Tibial nerve (tissue), 4 donors: ENCODE data around the gene TPTE. TPM values are rescaled to one million over a fixed set of nuclear protein-coding genes. Genes with fewer than 3 reads are reported as not detected.
"Not testable (repeated sequence)": the region's sequence is repeated elsewhere in the genome, so short reads cannot be mapped to it uniquely, and the experiment has no call there.

ENCODE experiments used
- DNase-seq, 2 donors: peaks; one replicate each; pipeline ENCODE4 v3.0.0-alpha.2; 2019; ENCODE audit warnings: low spot score in 2 of 2
- H3K27ac ChIP-seq, 4 donors: fragments of 200-600 bp; sonication (generic) in 3 of 4; one replicate each; pipeline ENCODE4 v1.5.1; 2017 to 2019; ENCODE audit warnings: mild to moderate bottlenecking in 1 of 4
- H3K27me3 ChIP-seq, 2 donors: fragments of 200-600 bp; sonication (generic) in 1 of 2; one replicate each; pipeline versions ENCODE4 v1.5.1 to v1.6.0; 2017 to 2019
- H3K36me3 ChIP-seq, 3 donors: fragments of 200-600 bp; sonication (generic); one replicate each; pipeline ENCODE4 v1.5.1; 2018 to 2019
- H3K4me1 ChIP-seq, 4 donors: fragments of 200-600 bp; sonication (generic) in 3 of 4; one replicate each; pipeline ENCODE4 v1.5.1; 2017 to 2019
- H3K4me3 ChIP-seq, 4 donors: fragments of 200-600 bp; sonication (generic) in 3 of 4; one replicate each; pipeline ENCODE4 v1.5.1; 2017 to 2019; ENCODE audit warnings: mild to moderate bottlenecking in 1 of 4, moderate library complexity in 1 of 4
- H3K9me3 ChIP-seq, 4 donors: fragments of 200-600 bp; sonication (generic) in 3 of 4; one replicate each; pipeline ENCODE4 v1.5.1; 2017 to 2019
- EP300 ChIP-seq, 2 donors: sonication (generic); formaldehyde crosslinking; IDR thresholded peaks; one replicate each; pipeline ENCODE4 v1.6.1; 2017; ENCODE audit warnings: antibody characterized with exemption in 2 of 2, mild to moderate bottlenecking in 1 of 2
- POLR2A ChIP-seq, 2 donors: fragments of 450-650 bp; IDR thresholded peaks; one replicate each; pipeline ENCODE4 v1.6.1; 2017; ENCODE audit warnings: antibody characterized with exemption in 2 of 2, mild to moderate bottlenecking in 2 of 2, moderate library complexity in 2 of 2
- WGBS, 2 donors: methylation state at CpG; one replicate each; pipeline ENCODE4 v1.1.5; 2018; 5-methylcytosine and 5-hydroxymethylcytosine counted together
- total RNA-seq, 4 donors: library from RNA; depleted of rRNA; stranded (reverse); fragments of >200 nt; gene quantifications; one replicate each; pipeline ENCODE4 v1.1.0, GENCODE V29; 2016
- TF ChIP-seq, protein P1 (sequence below), 5 experiments: fragments of 200-600 bp in 3 of 5; fragments of 450-650 bp in 2 of 5; sonication (generic) in 3 of 5; IDR thresholded peaks; one replicate each; pipeline ENCODE4 v1.5.1; 2016 to 2019; ENCODE audit warnings: antibody characterized with exemption in 5 of 5, mild to moderate bottlenecking in 3 of 5, moderate library complexity in 2 of 5

Gene TPTE
- total RNA-seq, 4 donors from 2014 or later: not detected

DNA sequence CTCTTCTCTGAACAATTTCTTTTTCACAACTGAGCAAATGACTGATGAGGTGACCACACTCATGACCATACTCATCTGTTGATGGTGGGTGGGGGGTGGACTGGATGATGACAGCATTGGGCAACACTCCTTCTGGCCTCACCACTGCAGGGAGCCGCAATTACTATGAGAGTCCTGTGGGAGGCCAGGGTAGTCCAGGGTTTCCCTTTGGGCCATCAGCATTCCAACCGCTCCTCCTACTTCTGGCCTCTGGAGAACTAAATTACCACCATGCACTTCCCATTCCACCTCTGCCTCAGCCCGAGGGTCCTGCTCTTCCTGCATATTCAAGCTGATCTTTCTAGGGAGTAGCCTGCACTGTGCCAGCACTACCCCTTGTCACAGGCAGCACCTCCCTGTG is 94.7 kb downstream of the TPTE start:
- H3K36me3 ChIP-seq, H3K4me3 ChIP-seq, H3K4me1 ChIP-seq, H3K27me3 ChIP-seq, DNase-seq, H3K27ac ChIP-seq: not testable (repeated sequence)
- peaks cover 0 to 22% (median 0%) of the 10 kb centered on the region in 4 donors for H3K9me3 ChIP-seq
- WGBS, 2 donors: 70 to 71% methylated on average over 3 of the region's 3 CpGs

DNA sequence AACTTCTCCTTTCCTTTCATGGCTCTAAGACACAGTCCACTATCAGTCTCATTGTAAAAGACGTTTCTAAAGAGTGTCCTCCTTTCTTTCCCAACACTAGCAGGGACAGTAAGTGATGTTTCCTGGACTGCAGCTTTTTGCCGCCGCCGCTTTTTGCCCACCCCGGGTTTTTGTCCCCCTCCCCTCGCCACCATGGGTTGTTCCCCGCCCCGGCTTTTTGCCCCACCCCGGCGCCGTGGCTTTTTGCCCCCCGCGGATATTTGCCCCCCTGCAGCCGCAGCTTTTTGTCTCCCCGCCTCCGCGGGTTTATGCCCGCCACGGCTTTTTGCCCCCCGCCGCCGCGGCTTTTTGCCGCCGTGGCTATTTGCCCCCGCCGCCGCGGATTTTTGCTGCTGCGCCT is 95.2 kb downstream of the TPTE start:
- H3K4me3 ChIP-seq: no peak overlapping the region
- H3K36me3 ChIP-seq: no peaks in the 10 kb centered on the region
- H3K27ac ChIP-seq: no peak overlapping the region
- TF ChIP-seq, protein P1, sequence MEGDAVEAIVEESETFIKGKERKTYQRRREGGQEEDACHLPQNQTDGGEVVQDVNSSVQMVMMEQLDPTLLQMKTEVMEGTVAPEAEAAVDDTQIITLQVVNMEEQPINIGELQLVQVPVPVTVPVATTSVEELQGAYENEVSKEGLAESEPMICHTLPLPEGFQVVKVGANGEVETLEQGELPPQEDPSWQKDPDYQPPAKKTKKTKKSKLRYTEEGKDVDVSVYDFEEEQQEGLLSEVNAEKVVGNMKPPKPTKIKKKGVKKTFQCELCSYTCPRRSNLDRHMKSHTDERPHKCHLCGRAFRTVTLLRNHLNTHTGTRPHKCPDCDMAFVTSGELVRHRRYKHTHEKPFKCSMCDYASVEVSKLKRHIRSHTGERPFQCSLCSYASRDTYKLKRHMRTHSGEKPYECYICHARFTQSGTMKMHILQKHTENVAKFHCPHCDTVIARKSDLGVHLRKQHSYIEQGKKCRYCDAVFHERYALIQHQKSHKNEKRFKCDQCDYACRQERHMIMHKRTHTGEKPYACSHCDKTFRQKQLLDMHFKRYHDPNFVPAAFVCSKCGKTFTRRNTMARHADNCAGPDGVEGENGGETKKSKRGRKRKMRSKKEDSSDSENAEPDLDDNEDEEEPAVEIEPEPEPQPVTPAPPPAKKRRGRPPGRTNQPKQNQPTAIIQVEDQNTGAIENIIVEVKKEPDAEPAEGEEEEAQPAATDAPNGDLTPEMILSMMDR (IDR thresholded peaks at IDR 0.05): no peak
- no peak for TF ChIP-seq EP300 (IDR thresholded peaks at IDR 0.05)
- TF ChIP-seq POLR2A (IDR thresholded peaks at IDR 0.05): no peak
- WGBS, 2 donors: 70% methylated on average over 30 of the region's 30 CpGs
- no peaks in the 10 kb centered on the region for H3K4me1 ChIP-seq
- DNase-seq: no peak
- H3K27me3 ChIP-seq: no peaks in the 10 kb centered on the region
- peaks cover 0 to 24% (median 0%) of the 10 kb centered on the region in 4 donors for H3K9me3 ChIP-seq

DNA sequence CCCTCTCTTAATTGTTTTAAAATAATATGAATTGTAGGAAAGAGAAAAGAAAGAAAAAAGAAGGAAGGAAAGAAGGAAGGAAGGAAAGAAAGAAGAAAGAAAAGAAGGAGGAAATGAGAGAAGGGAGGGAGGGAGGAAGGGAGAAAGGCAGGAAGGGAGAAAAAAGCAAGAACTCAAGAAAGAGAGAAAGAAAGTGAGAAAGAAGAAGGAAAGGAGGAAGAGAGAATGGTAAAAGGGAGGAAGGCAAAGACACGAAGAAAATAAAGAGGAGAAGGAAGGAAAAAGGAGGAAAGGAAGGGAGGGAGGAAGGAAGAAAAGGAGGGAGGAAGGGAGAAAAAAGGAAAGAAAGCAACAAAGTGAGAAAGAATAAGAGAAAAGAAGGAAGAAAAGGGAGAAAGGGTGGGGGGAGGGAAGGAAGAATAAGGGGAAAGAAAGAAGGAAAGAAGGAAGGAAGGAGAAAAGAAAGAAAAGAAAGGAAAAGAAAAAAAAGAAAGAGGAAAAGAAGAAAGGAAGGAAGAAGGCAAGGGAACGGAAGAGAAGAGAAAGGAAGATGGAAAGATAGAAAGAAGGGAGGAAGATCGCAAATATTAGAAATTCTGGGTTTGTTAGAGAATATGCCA is 95.9 kb downstream of the TPTE start:
- 61% methylated on average over 3 of the region's 3 CpGs for WGBS, 2 donors
- peaks cover 0 to 30% (median under 1%) of the 10 kb centered on the region in 4 donors for H3K9me3 ChIP-seq
- not testable (repeated sequence) for H3K27ac ChIP-seq, H3K27me3 ChIP-seq, H3K4me3 ChIP-seq, H3K4me1 ChIP-seq, DNase-seq, H3K36me3 ChIP-seq

DNA sequence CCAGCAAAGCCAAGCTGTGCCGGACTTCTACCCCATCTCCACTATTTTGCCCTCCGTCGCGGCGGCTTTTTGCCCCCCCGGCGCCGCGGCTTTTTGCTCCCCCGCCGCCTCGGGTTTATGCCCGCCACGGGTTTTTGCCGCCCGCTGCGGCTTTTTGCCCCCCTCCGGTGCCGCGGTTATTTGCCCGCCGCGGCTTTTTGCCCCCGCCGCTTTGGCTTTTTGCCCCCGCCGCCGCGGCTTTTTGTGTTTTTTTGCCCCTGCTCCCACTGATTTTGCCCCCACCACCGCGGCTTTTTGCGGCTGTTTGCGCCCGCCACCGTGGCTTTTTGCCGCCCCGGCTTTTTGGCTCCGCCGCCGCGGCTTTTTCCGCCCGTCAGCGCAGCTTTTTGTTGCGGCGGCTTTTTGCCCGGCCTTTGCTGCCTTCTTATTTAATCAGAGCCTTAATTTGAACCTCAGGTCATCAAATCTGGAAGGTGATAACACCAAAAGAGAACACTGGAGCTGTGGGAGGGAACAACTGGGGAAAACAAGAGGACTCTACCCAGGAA is 106.0 kb downstream of the TPTE start:
- Histone ChIP-seq H3K9me3 (peaks cover 0 to 29% (median 5%) of the 10 kb centered on the region in 4 donors), H3K27ac (no peak overlapping the region), H3K27me3 (no peaks in the 10 kb centered on the region), H3K36me3 (no peaks in the 10 kb centered on the region), H3K4me3 (no peak overlapping the region), H3K4me1 (no peaks in the 10 kb centered on the region)
- DNase-seq: no peak
- WGBS, 2 donors: 64 to 69% methylated on average over 47 of the region's 47 CpGs
- TF ChIP-seq, protein P1 (IDR thresholded peaks at IDR 0.05): no peak
- no peak for TF ChIP-seq POLR2A (IDR thresholded peaks at IDR 0.05)
- no peak for TF ChIP-seq EP300 (IDR thresholded peaks at IDR 0.05)

DNA sequence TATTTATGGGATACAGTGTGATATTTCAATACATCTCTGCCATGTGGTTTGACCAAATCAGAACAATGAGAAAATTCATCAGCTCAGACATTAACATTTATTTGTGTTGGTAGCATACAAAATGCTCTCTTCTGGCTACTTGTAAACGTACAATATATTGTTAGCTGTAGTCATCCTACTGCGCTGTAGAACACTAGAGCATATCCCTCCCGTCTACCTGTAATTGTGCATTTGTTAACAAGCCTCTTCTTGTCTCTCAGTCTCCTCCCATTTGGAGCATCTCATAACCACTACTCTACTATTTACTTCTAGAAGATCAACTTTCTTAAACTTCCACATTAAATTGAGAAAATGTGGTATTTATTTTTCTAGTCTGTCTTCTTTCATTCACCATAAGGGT is 107.9 kb downstream of the TPTE start:
- WGBS, 2 donors: 77 to 80% methylated on average over 3 of the region's 3 CpGs
- not testable (repeated sequence) for DNase-seq, H3K27me3 ChIP-seq, H3K4me1 ChIP-seq, H3K27ac ChIP-seq, H3K36me3 ChIP-seq, H3K4me3 ChIP-seq
- H3K9me3 ChIP-seq: peaks cover 0 to 28% (median 2%) of the 10 kb centered on the region in 4 donors

DNA sequence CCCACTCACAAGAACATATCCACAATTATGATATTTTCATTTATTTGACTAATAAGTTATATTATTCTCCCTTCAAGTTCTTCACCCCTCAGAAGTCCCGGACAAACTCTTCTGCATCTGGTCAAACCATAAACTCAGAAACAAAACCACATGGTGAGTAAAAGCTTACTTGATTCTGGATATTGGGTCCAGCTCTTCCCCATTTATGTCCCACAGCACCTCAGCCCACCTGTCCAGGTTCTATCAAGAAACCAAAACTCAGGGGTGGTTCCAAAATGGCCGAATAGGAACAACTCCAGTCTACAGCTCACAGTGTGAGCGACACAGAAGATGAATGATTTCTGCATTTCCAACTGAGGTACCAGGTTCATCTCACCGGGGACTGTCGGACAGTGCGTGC is 109.4 kb downstream of the TPTE start:
- WGBS, 2 donors: 63 to 68% methylated on average over 6 of the region's 6 CpGs
- DNase-seq, H3K4me1 ChIP-seq, H3K27me3 ChIP-seq, H3K4me3 ChIP-seq, H3K27ac ChIP-seq, H3K36me3 ChIP-seq: not testable (repeated sequence)
- H3K9me3 ChIP-seq: peaks cover 0 to 31% (median 3%) of the 10 kb centered on the region in 4 donors

DNA sequence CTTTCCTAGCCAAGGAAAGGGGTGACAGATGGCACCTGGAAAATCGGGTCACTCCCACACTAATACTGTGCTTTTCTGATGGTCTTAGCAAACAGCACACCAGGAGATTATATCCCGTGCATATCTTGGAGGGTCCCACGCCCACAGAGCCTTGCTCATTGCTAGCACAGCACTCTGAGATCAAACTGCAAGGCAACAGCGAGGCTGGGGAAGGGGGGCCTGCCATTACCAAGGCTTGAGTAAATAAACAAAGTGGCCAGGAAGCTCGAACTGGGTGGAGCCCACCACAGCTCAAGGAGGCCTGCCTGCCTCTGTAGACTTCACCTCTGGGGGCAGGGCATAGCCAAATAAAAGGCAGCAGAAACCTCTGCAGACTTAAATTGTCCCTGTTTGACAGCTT is 109.9 kb downstream of the TPTE start:
- not testable (repeated sequence) for H3K27me3 ChIP-seq, H3K4me1 ChIP-seq, H3K36me3 ChIP-seq, H3K27ac ChIP-seq, DNase-seq, H3K4me3 ChIP-seq
- peaks cover 0 to 31% (median 5%) of the 10 kb centered on the region in 4 donors for H3K9me3 ChIP-seq
- WGBS, 2 donors: 57 to 59% methylated on average over 5 of the region's 5 CpGs

DNA sequence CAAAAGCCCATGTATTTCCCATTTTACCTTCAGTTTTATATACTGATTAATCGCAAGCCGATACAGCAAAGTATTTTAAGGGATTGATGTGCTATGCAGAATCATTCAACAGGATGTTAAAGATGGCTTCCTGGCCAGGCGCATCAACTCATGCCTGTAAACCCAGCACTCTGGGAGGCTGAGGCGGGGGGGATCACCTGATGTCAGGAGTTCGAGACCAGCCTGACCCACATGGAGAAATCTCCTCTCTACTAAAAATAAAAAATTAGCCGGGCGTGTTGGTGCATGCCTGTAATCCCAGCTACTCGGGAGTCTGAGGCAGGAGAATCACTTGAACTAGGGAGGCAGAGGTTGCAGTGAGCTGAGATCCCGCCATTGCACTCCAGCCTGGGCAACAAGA is 116.8 kb downstream of the TPTE start:
- H3K4me1 ChIP-seq, H3K27ac ChIP-seq, H3K4me3 ChIP-seq, DNase-seq, H3K27me3 ChIP-seq, H3K36me3 ChIP-seq: not testable (repeated sequence)
- H3K9me3 ChIP-seq: peaks cover 0 to 36% (median 6%) of the 10 kb centered on the region in 4 donors
- WGBS, 2 donors: 63 to 65% methylated on average over 9 of the region's 9 CpGs
